Jurkat, Clone E6-1 (cell line): Measurements from ENCODE around the gene TNFSF4.
A peak's percentile ranks its signal among the peaks of the same experiment; 100 is the strongest.

Experiments
- DNase-seq: peaks from one replicate; pipeline ENCODE4 v3.0.0-alpha.2; 2011; ENCODE audit warnings: low read depth, low spot score
- H3K4me3 ChIP-seq: 2 replicates; pipeline ENCODE4 v1.5.1; 2011; ENCODE audit warnings: mild to moderate bottlenecking, low read length, control low read depth, moderate library complexity

TNFSF4 gene

GRCh38 chr1:173213665-173214064 lies 6.5 kb upstream of the TNFSF4 start:
- no peak for DNase-seq
- no peak overlapping the region for H3K4me3 ChIP-seq

DNA sequence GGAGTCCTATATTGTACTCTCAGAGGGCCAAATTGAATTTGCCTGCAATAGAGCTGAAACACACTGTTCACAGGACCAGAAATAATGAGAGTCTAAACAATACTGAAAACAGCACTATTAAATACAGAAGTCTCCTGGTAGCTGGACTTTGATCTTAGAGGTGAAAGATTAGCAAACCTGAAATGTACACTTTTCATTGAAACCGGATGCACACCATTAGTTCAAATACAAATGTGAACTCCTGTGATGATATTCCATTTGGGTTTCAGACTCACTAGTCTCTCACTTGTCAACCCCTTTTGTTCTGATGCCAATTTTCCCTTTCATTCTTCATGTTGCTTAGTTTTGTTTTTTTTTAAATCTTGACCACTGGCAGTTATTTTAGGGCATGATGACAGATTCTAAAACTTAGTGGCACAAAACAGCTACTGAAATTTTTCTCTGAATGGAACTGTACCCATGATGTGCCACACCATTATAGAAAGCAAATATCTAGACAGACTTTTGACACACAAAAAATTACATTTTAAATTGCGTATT lies 5.9 kb upstream of the TNFSF4 start:
- DNase-seq: no peak
- H3K4me3 ChIP-seq: no peak overlapping the region

DNA sequence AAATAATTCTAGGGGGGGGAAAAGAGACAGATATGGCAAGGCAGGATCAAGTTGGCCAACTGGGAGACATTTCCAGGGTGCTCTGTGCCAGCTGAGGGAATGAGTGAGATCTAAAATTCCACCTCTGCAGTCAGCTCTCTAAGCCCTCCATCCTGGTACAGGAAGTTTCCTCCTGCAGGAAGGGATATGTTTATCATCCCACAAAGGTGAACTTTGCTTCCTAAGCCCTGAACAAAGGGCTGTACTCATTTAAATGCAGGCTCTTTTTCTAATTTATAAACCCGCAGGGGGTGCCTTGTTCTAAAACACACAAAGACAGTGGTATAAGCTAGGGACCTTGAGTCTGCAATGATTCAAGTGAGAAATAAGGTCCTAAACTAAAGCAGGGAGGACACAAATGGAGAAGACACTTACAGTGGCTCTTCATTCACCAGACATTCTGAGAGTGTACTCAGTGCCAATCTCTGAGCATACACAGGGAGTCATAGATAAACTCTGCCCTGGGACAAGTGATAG lies 3.6 kb upstream of the TNFSF4 start:
- no peak overlapping the region for H3K4me3 ChIP-seq
- DNase-seq: no peak

DNA sequence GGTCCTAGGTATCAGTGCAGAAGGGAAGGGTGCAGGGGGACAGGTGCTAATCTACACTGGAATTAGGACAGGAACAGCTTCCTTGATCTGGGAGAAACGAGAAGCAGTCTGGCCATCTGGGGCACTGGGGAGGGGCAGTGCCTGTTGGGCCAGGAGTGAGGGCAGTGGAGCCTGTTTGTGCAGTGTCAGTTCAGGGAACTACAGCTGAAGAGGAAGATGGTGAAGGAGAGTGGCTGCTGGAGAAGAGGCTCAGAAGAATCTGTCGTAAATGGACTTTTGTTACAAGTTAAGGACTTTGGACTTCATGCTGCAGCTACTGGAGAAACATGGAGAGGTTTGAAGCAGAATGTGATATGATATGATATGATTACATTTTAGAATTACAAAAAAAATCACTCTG lies 3.2 kb upstream of the TNFSF4 start:
- no peak for DNase-seq
- H3K4me3 ChIP-seq: no peak overlapping the region

GRCh38 chr1:173208868-173209267 lies 1.7 kb upstream of the TNFSF4 start:
- no peak for DNase-seq
- no peak overlapping the region for H3K4me3 ChIP-seq

DNA sequence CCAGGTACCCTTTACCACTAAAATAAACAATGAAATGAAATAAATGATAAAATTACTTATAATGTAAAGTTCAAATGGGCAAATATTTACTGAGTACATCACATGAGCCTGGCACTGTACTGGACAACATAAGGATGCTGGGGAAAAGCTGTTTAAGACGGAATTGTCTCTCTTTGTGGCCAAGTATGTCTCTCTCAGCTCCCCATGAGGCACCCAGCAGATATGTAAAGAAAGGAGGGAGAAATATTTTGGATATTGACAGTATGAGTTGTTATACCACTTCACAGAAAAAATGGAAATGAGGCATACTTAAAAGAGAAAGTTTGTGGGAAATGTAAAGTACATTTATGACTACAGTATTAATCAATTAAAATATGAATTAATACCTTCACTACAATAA lies 1.0 kb upstream of the TNFSF4 start:
- DNase-seq: no peak
- no peak overlapping the region for H3K4me3 ChIP-seq

GRCh38 chr1:173205146-173206051 lies 1.7 kb downstream of the TNFSF4 start:
- peak; percentile 93 for DNase-seq
- H3K4me3 ChIP-seq: peak overlapping the region; percentile 57

- DNase-seq: no peak
- H3K4me3 ChIP-seq: peak overlapping the region; percentile 57
These were observed 2.4 kb downstream of the TNFSF4 start for GRCh38 chr1:173204693-173205092.

DNA sequence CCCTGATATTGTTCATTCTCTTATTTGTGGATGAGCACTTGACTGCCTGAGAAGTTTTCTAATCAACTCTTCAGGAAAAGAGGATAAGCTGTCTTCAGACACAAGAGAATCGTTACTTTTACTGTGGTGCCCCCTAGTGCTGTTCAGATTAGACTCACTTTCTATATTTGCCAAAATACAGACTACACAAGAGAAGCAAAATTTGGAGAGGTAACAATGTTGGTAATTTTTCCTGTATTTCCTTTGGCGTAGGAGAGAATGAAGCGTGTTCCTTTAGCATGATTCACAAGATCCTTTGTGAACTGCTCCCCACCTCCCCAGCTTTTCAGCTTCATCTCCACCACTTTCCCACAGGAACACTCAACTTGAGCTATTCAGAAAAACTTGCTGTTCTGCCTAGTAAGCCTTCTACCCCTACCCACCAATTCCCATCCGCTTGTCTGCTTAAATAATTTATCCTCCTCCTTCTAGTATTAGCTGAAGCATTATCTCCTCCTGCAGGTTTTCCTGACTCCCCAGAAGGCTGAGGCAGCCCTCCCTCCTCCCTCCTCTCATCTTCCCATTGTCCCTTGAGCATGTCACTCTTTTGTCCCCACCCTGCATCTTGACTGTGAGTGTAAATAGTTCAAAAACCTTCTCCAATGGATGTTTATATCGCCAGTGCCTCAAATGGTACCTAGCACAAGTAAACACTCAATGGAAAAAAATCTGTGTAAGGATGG lies 4.5 kb downstream of the TNFSF4 start:
- peak; percentile 58 for DNase-seq
- no peak overlapping the region for H3K4me3 ChIP-seq

GRCh38 chr1:173201969-173202368 lies 5.2 kb downstream of the TNFSF4 start:
- H3K4me3 ChIP-seq: no peak overlapping the region
- DNase-seq: no peak

- DNase-seq: peak; percentile 44
- H3K4me3 ChIP-seq: no peak overlapping the region
These were observed 11.5 kb downstream of the TNFSF4 start for GRCh38 chr1:173195596-173196088.

DNA sequence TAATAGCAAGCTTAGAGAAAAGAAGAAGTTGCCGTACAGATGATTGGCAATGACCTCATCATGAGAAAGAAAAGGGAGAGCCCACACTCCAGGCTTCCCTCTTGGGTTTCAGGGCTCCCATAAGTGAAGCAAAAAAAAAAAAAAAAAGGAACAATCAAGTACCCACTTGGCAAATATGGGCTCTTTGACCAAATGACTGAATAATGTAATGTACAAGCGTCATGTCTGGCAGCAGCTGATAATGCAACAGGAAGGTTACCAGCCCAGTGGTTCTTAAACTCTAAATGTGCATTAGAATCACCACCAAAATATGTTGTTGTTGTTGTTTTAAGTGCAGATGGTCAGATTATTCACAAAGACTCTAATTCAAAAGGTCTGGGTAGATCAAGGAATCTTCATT lies 13.5 kb downstream of the TNFSF4 start:
- no peak overlapping the region for H3K4me3 ChIP-seq
- no peak for DNase-seq

DNA sequence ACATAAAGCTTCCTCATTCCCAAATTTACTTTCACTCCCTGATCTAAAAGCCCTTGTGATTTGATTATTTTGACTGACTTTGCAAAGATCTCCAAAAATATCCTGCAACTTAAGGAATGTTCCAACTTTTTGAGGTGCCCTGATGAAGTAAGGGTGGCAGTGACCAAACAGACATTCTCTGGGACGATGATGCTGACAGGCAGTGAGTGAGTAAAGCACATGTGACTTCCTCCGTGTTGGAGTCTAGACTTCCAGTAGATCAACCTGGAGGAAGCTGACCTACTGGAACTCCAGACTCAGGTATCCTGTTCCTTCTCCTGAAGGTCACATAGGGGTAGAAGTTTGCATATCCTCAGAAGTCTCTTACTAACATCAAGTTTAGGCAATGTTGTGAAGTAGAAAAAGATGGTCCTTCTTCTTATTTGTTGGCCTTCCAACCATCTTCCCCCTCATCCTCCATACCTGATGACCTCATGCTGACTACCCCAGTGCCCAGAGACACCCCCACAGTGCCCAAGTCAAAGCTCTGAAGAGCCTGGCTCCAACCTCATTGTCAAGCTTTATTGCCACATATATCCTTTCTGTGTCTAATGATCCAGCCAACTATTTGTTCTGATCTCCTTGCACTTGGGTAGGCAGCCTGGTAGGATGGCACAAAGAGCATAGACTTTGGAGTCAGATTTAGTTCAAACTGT lies 16.0 kb downstream of the TNFSF4 start:
- no peak for DNase-seq
- no peak overlapping the region for H3K4me3 ChIP-seq

GRCh38 chr1:173190101-173190936 lies 16.8 kb downstream of the TNFSF4 start:
- H3K4me3 ChIP-seq: no peak overlapping the region
- DNase-seq: peak; percentile 32

- no peak for DNase-seq
- H3K4me3 ChIP-seq: no peak overlapping the region
These were observed 19.4 kb downstream of the TNFSF4 start for GRCh38 chr1:173187671-173188237.

DNA sequence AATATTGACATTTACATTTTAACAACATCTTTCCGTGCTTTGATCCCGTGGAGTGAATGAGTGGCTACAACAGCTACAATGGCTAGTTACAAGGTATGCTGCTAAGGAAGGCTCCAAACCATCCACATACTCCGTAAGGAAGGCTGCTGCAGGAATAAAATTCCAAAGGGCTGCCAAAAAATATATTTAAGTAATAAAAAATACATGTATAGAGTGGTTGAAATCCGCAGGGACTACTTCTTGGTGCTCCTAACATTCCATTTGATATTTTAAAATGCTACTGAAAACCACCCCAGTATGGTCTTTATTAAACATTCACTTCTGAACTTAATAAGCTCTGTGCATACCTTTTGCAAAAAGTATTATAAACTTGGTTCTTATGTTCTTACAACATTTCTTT lies 25.3 kb downstream of the TNFSF4 start:
- no peak for DNase-seq
- H3K4me3 ChIP-seq: no peak overlapping the region

GRCh38 chr1:173176246-173176645 lies 30.9 kb downstream of the TNFSF4 start:
- no peak overlapping the region for H3K4me3 ChIP-seq
- no peak for DNase-seq

- H3K4me3 ChIP-seq: no peak overlapping the region
- DNase-seq: no peak
These were observed 31.5 kb downstream of the TNFSF4 start for GRCh38 chr1:173175514-173176145.
